Lower leg skin (tissue), 3 donors: Measurements from ENCODE around the gene TPRN.

Experiments used
- POLR2A ChIP-seq, 2 donors: fragments of 450-650 bp; IDR thresholded peaks; one replicate each; pipeline ENCODE4 v1.6.1; 2016 to 2017; ENCODE audit warnings: antibody characterized with exemption in 2 of 2, mild to moderate bottlenecking in 1 of 2, moderate library complexity in 1 of 2
- TF ChIP-seq, protein P1 (sequence below), 3 donors: fragments of 450-650 bp; IDR thresholded peaks; one replicate each; pipeline ENCODE4 v1.5.1; 2016; ENCODE audit warnings: antibody characterized with exemption in 3 of 3, mild to moderate bottlenecking in 3 of 3, moderate library complexity in 2 of 3

DNA sequence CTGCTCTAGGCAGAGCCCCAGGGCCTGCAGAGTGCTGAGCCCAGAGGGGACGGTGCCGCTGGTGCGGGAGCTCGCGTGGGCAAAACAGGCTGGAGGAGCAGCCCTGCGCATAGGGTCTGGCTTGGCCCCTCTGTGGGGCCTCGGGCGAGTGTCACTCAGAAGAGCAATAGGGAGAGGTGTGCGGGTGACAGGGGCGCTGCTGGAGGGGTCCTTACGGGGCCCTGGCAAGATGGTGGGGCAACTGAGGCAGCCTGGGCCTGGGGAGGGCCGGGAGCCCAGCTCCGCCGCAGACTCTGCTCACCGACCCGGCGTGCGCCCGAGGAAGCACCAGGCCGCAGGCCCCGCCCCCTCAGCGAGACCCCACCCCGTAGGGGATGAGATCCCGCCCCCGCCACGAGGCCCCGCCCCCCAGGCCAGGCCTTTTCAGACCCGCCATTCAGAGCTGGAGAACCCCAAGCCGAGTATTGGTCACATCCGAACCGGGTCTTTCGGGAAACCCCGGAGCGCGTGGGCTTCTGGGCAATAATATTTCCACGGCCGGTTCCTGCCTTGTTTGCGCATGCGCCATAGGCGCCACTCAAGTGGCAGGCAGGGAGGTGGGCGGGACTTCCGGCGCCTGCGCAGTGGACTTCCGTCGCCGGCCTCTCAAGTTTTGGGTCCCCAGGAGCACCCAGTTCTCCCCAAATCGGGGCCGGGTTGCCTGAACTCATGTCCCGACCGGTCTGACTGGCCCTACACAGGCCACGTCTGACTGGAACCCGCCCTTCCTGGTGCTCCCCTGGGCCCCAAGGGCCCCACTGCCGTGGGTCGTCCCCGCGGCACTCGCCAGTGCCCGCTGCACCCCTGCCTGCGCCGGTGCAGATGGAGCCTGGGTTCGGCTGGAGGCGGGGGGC is 22.8 kb upstream of the TPRN start:
- TF ChIP-seq, protein P1, sequence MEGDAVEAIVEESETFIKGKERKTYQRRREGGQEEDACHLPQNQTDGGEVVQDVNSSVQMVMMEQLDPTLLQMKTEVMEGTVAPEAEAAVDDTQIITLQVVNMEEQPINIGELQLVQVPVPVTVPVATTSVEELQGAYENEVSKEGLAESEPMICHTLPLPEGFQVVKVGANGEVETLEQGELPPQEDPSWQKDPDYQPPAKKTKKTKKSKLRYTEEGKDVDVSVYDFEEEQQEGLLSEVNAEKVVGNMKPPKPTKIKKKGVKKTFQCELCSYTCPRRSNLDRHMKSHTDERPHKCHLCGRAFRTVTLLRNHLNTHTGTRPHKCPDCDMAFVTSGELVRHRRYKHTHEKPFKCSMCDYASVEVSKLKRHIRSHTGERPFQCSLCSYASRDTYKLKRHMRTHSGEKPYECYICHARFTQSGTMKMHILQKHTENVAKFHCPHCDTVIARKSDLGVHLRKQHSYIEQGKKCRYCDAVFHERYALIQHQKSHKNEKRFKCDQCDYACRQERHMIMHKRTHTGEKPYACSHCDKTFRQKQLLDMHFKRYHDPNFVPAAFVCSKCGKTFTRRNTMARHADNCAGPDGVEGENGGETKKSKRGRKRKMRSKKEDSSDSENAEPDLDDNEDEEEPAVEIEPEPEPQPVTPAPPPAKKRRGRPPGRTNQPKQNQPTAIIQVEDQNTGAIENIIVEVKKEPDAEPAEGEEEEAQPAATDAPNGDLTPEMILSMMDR (IDR thresholded peaks at IDR 0.05), result no peak
- TF ChIP-seq POLR2A (IDR thresholded peaks at IDR 0.05), result no peak
